CD4-positive, alpha-beta T cell treated with Interleukin-17A for 4 hours (primary cell): Measurements from ENCODE around the gene UGCG.
"Not testable (repeated sequence)": the region's sequence is repeated elsewhere in the genome, so short reads cannot be mapped to it uniquely, and the experiment has no call there.

Experiments
- DNase-seq: peaks from one replicate; pipeline ENCODE4 v3.0.0-alpha.2; 2020; ENCODE audit warnings: mixed read lengths

UGCG gene

DNA sequence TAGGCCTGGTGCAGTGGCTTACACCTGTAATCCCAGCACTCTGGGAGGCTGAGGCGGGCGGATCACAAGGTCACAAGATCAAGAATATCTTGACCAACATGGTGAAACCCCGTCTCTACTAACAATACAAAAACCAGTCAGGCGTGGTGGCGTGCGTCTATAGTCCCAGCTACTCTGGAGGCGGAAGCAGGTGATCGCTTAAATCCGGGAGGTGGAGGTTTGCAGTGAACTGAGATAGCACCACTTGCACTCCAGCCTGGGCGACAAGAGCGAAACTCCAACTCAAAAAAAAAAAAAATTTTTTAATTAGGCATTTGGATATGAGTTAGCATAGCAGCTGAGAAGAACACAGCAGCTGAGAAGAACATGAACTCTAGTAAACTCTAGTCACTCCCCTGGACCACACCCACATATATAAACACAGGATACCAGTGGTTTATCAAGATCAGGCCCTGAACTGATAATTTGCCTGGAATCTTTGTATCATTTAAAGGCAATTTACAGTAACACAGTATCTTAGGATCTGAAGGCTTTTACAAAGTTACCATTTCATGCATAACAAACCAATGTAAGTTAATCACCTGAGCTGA, 4.6 kb upstream of the UGCG start:
- DNase-seq: peak; percentile 21

DNA sequence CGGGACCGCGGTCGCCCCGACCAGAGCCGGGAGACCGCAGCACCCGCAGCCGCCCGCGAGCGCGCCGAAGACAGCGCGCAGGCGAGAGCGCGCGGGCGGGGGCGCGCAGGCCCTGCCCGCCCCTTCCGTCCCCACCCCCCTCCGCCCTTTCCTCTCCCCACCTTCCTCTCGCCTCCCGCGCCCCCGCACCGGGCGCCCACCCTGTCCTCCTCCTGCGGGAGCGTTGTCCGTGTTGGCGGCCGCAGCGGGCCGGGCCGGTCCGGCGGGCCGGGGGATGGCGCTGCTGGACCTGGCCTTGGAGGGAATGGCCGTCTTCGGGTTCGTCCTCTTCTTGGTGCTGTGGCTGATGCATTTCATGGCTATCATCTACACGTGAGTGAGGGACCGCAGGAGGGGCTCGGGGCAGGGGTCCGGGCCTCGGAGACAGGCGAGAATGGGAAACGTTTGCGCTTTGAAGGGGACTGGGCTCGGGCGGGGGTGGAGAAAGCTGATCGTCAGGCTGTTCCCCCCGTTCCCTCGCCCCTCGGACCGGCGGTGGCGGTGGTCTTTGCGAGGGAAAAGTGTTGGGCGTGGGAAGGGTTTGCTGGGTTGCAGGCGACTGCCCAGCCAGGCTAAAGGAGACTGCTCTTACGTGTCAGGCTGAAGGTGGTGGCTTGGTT, 457 bp downstream of the UGCG start:
- DNase-seq: peak; percentile 74

GRCh38 chr9:111897601-111898137, 1.1 kb downstream of the UGCG start:
- DNase-seq: peak; percentile 3

DNA sequence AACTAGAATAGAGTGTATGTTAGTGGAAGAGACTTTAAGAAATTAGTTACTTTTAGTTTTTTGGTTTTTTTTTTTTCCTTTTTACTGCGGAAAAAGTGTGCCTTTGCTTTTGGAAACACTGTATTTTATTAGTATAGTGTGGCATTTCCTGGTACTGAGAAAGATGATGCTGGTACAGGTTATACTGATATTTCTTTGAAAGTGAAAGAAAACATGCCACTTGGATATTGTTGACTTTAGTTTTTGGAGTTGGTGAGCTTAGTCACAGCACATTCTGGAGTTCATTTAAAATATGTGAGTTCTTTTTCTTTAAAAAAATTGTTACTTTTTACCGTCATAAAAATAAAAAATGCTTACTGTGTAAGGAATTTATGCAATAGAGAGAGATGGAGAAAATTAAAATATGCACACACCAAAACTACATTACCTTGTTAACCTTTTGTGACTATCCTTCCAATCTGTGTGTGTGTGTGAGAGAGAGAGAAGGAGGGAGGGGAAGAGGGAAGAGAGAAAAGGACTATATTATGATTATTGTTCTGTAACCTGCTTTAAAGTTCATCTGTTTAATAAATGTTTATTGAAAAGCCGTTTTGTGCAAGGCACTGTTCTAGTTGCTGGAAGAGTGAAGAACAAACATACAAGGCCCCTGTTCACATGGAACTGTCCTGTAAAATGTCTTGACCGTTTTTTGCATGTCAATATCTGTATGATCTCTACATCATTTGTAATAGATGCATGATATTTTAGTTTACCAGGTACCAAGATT, 1.9 kb downstream of the UGCG start:
- no peak for DNase-seq

DNA sequence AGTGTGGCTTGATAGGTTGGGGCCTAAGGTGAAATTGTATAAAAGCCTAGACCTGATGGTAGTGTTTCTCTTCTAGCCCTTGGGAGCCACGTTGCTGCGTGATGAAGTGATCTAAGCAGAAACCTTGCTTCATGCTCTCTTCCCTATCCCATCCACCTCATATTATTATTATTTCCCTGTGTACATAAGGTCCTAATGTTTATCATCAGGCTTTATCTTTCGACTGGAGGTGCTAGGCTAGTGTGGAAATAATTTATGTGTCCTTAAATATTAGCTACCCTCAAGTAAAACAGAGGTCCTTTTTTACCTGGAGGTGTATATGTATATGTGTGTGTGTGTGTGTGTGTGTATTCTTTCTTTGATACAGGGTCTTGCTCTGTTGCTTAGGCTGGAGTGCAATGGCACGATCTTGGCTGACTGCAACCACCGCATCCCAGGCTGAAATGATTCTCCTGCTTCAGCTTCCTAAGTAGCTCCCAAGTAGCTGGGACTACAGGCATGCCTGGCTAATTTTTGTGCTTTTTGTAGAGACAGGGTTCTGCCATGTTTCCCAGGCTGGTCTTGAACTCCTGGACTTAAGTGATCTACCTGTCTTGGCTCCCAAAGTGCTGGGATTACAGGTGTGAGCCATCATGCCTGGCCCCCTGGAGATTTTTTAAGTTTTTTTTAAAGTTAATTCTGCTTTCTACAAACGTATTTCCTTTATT, 3.7 kb downstream of the UGCG start:
- no peak for DNase-seq

DNA sequence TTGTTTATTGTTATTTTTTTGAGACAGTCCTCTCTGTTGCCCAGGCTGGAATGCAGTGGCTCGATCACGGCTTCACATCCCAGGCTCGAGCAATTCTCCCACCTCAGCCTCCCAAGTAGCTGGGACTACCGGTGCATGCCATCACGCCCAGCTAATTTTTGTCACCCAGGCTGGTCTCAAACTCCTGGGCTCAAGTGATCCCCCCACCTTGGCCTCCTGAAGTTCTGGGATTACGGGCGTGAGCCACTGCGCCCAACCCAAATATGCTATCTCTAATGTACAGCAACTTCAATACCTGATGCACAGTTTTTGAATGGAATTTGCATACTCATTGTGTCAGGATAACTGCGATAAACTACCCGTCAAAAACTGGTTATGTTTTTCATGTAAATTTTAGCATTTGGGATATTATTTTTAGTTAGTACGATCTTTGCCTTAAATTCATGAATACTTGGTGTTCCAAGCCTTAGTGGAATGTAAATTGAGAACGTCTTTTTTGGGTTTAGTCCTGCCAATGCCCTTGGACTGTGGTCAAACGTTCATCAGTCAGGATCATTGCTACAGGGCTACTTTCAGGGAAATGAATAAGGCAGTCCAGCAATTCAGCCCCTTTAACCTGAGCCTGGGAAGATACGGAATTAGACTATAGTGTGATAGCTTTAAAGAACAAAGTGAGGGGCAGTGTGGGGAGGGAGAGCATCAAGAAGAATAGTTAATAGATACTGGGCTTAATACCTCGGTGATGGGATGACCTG, 4.4 kb downstream of the UGCG start:
- no peak for DNase-seq

- no peak for DNase-seq
Measured at GRCh38 chr9:111902391-111903139, 6.0 kb downstream of the UGCG start.

- DNase-seq: not testable (repeated sequence)
Measured at GRCh38 chr9:111903535-111903934, 6.9 kb downstream of the UGCG start.

DNA sequence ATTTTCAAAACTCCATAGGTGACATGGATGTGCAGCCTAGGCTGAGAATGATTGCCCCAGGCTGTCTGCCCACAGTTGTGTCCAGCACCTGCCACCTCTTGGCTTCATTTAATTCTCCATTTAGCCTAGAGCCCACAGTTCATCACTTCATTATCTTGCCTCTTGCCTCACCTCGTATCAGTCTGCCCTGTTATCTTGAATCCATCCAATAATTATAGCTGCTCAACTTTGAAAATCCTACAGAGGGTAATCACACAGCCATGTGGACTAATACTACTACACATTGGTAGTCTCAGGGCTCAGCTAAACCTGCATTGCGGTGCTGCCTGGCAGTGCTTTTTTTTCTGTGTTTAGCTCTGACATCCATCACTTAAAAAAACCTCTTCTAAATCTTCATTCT, 7.4 kb downstream of the UGCG start:
- DNase-seq: no peak

GRCh38 chr9:111904891-111905291, 8.3 kb downstream of the UGCG start:
- no peak for DNase-seq

GRCh38 chr9:111907147-111907546, 10.5 kb downstream of the UGCG start:
- no peak for DNase-seq

DNA sequence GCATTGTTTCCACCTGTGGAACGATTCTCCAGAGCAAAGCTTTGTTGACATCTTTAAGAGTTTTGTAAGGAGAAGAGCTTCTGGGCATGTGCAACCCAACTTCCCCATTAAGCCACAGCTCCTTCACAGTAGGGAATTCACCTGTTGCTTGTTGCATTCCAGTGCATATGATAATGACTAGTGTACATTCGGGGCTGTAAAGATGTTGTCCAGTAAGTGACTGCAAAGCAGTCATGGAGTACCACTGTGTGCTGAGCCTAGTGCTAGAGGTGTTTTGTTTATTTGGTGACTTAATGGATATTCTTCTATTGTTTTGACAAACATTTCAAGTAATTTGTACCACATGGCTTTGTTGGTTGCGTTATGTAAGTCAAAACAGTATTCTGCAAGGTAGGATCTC, 12.8 kb downstream of the UGCG start:
- DNase-seq: no peak

DNA sequence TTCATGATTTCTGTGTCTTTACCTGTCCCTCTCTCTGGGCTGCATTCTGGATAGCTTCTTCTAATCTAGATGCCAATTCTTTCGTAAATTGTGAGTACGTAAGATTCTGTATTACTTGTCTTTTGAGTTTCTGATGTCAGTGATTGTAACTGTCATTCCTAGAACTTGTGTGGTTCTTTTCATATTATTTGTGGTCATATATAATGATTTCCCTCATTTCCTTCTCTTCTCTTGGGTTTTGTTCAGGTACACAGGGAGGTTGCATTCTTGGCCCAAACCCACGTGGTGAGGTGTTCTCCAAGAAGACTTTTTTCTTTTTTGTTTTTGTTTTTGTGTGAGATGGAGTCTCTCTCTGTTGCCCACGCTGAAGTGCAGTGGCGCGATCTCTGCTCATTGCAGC, 13.8 kb downstream of the UGCG start:
- DNase-seq: no peak

DNA sequence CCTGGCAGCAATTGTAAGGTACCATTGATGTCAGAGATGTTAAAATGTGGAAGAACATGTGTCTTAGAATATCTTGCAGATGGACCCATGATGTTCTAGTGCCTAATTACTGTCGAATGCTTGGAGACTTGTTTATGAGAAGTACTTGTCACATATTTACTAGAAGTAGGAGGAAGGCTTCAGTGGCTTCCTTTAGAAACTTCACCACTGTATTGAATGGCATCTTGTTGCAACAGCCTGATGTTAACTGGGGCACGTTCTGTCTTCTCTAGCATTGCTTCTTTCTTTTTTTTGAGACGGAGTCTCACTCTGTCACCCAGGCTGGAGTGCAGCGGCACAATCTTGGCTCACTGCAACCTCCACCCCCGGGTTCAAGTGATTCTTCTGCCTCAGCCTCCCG, 16.5 kb downstream of the UGCG start:
- DNase-seq: no peak

GRCh38 chr9:111914749-111915424, 18.3 kb downstream of the UGCG start:
- no peak for DNase-seq

GRCh38 chr9:111915425-111915758, 18.8 kb downstream of the UGCG start:
- no peak for DNase-seq

- no peak for DNase-seq
Measured at GRCh38 chr9:111916234-111916645, 19.6 kb downstream of the UGCG start.

DNA sequence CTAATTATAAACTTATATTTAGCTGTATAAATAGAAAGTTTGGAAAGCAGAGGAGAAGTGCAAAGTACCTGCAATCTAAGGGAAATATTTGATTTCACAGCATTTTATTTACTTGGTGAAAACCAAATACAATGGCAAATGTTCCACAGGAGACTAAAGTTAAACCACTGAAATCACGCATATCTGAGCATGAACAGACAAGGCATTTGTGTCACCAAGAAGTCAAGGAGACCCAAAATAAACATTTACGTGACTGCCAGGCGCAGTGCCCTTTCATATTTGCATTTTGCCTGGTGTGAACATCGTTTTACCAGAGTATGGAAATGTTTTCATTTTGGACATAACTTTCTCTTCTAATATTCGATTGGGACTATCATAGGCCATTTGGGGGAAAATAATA, 20.6 kb downstream of the UGCG start:
- no peak for DNase-seq

GRCh38 chr9:111917980-111918379, 21.4 kb downstream of the UGCG start:
- no peak for DNase-seq

DNA sequence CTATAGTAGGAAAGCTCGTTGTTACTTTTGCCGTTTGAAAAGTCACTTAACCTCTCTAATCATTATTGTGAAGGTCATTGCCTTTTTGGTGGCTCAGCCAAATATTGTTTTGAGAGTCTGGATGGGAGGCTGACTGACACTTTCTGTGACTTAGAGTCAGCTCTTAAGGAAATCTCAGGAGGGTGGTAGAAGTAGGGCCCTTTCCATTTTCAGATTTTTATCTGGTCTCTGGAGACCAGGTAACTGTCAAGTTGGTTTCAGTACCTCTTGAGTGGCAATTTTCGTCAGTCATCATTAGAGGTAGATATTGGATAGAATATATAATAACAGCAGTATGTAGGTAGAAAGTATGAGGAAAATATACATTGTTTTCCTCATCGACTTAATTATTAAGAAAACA, 23.3 kb downstream of the UGCG start:
- no peak for DNase-seq

DNA sequence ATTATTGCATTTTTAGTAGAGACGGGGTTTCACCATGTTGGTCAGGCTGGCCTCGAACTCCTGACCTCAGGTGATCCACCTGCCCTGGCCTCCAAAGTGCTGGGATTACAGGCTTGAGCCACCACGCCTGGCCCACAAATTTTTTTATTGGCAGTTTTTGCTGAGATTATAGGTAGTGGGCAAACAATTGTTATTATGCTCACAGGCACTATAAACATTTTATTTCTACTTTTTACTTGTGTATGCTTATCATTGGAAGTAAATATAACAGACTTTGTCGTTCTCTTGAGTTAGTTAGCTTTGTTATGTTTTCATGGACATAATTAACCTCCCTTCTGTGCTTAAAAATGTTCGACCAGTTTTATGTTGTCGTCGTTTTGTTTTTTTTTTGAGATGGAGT, 23.9 kb downstream of the UGCG start:
- DNase-seq: no peak
